PFSK-1 (cell line): ENCODE measurements around the gene TPX2.

Experiments
- FOXP2 ChIP-seq: optimal IDR thresholded peaks from 2 replicates; pipeline ENCODE3; 2011; ENCODE audit warnings: borderline replicate concordance, control low read depth, inconsistent platforms; ENCODE audit not compliant: insufficient read depth; ENCODE audit errors: extremely low read length, extremely low read depth
- POLR2AphosphoS5 ChIP-seq: IDR thresholded peaks from 2 replicates; pipeline ENCODE4 v1.6.1; 2012; ENCODE audit warnings: low read depth, mild to moderate bottlenecking, control low read depth, low read length, moderate library complexity
- SIN3A ChIP-seq: IDR thresholded peaks from 2 replicates; pipeline ENCODE4 v1.6.1; 2012; ENCODE audit warnings: mild to moderate bottlenecking, low read length, moderate library complexity, borderline replicate concordance; ENCODE audit not compliant: insufficient read depth
- TAF1 ChIP-seq: IDR thresholded peaks from 2 replicates; pipeline ENCODE4 v1.6.1; 2012; ENCODE audit warnings: low read length, control low read depth, borderline replicate concordance; ENCODE audit not compliant: insufficient read depth
- TF ChIP-seq, protein P1 (sequence below), 2 experiments: IDR thresholded peaks; 2 replicates each; pipeline versions ENCODE4 v1.6.1 to v1.8.0; 2011 to 2012; ENCODE audit warnings: low read depth in 2 of 2, low read length in 2 of 2, control low read depth in 1 of 2, inconsistent platforms in 1 of 2, mild to moderate bottlenecking in 1 of 2, moderate library complexity in 1 of 2; ENCODE audit not compliant: insufficient read depth in 1 of 2

The TPX2 gene

DNA sequence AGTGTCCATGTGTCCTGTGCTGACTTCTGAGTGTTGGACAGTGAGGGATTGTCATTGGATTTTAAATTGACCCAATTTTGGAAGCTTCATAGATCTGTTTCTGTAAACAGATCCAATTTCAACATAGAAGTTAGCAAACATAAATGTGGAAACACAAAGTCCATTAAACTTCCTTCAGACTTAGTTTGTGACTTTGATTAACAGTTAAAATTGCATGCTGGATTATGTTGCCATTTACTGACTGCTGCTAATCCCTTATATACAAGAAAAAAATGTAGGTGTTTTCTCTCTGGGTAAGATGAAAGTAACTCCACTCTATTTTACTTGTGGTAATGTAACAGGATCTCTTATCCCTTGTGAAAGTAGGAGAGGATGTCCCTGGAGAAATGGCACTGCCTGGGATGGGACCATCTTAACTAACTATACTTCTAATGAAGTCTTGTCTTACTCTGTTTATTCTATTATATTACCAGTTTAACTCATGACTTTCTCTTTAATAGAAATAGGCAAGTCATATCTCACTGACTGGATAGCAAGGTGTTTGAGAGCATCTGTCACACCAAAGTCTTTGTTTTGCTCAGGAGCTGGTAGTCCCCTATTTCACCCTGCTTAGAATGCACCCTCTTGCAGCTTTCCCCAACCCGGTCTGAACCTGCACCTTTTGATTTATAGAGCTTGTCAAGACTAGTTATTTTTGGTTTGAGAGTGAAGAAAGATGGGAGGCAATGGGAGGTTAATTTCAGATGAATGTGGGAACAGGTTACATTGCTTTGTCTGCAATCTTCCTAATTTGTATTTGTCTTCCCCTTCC, 7.2 kb downstream of the TPX2 start:
- no peak for TF ChIP-seq TAF1
- TF ChIP-seq POLR2AphosphoS5, result no peak
- no peak for TF ChIP-seq FOXP2
- TF ChIP-seq, protein P1, sequence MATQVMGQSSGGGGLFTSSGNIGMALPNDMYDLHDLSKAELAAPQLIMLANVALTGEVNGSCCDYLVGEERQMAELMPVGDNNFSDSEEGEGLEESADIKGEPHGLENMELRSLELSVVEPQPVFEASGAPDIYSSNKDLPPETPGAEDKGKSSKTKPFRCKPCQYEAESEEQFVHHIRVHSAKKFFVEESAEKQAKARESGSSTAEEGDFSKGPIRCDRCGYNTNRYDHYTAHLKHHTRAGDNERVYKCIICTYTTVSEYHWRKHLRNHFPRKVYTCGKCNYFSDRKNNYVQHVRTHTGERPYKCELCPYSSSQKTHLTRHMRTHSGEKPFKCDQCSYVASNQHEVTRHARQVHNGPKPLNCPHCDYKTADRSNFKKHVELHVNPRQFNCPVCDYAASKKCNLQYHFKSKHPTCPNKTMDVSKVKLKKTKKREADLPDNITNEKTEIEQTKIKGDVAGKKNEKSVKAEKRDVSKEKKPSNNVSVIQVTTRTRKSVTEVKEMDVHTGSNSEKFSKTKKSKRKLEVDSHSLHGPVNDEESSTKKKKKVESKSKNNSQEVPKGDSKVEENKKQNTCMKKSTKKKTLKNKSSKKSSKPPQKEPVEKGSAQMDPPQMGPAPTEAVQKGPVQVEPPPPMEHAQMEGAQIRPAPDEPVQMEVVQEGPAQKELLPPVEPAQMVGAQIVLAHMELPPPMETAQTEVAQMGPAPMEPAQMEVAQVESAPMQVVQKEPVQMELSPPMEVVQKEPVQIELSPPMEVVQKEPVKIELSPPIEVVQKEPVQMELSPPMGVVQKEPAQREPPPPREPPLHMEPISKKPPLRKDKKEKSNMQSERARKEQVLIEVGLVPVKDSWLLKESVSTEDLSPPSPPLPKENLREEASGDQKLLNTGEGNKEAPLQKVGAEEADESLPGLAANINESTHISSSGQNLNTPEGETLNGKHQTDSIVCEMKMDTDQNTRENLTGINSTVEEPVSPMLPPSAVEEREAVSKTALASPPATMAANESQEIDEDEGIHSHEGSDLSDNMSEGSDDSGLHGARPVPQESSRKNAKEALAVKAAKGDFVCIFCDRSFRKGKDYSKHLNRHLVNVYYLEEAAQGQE (IDR thresholded peaks at IDR 0.05; ENCODE audit: insufficient read depth in 1 of 2, low read depth in 2 of 2, low read length in 2 of 2), result no peak
- TF ChIP-seq SIN3A, result no peak

DNA sequence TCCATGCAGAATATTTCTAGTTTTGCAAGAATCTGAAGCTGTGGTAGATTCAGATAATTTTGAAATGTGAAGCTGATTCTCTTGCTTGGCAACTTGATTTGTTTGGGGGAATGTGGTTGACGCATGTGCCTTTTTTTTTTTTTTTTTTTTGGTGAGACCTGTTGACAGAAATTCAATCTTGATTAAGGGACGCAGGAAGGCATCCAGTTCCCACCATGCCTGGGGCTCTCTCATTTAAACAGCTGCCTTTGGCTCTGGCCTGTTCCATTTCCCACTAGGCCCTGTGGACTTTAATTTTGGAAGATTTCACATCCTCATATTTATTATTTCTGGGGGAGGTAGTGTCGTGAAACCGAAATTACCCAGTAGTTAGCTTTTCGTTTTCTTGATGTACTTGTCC, 8.6 kb downstream of the TPX2 start:
- TF ChIP-seq POLR2AphosphoS5, result no peak
- no peak for TF ChIP-seq SIN3A
- TF ChIP-seq, protein P1 (IDR thresholded peaks at IDR 0.05; ENCODE audit: insufficient read depth in 1 of 2, low read depth in 2 of 2, low read length in 2 of 2), result no peak
- no peak for TF ChIP-seq FOXP2
- no peak for TF ChIP-seq TAF1

DNA sequence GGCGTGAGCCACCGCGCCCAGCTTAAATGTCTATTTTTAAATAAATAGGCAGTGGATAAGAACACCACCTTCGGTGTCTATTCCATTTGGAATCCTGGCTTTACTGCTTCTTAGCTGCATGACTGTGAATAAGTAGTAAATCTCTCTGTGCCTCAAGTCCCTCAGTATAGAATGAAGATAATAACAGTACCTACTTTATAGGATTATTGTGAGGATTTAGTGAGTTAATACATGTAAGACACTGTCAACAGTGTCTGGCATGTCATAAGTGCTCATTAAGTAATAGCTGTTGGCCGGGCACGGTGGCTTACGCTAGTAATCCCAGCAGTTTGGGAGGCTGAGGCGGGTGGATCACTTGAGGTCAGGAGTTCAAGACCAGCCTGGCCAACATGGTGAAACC, 10.1 kb downstream of the TPX2 start:
- TF ChIP-seq, protein P1 (IDR thresholded peaks at IDR 0.05; ENCODE audit: insufficient read depth in 1 of 2, low read depth in 2 of 2, low read length in 2 of 2), result no peak
- TF ChIP-seq SIN3A, result no peak
- TF ChIP-seq FOXP2, result no peak
- TF ChIP-seq POLR2AphosphoS5, result no peak
- TF ChIP-seq TAF1, result no peak

DNA sequence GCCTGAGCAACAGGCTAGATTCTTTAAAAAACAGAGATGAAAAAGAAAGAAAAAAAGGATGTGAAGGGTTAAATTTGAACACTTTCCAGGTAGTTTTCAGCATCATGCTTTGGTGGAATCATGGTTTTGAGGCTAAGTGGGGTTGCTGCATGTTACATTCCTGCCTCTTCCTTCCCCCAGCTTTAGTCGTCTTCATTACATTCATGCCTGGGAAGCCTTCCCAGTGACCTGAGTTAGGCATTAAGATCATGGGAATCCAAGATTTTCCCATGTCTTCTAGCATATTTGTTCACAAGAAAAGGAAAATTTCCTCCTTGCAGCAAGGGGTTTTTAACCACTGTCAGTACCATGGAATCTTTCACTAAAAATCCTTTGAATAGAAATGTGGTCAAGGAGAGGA, 12.0 kb downstream of the TPX2 start:
- TF ChIP-seq, protein P1 (IDR thresholded peaks at IDR 0.05; ENCODE audit: insufficient read depth in 1 of 2, low read depth in 2 of 2, low read length in 2 of 2), result no peak
- TF ChIP-seq POLR2AphosphoS5, result no peak

DNA sequence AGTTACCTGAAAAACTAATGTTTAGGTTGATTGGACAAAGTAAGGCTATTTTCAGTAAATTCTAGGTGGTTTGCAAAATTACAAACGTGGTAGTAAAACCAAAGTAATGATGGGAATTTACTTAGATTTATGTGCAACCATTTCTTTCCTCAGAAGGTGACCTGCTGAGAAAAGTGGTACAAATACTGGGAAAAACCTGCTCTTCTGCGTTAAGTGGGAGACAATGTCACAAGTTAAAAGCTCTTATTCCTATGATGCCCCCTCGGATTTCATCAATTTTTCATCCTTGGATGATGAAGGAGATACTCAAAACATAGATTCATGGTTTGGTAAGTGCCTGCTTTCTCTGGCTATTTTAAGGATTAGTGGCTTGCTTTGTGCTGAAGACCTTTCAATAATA, 18.2 kb downstream of the TPX2 start:
- TF ChIP-seq TAF1 (no peak), POLR2AphosphoS5 (no peak), FOXP2 (no peak), SIN3A (no peak)
- TF ChIP-seq, protein P1 (IDR thresholded peaks at IDR 0.05; ENCODE audit: insufficient read depth in 1 of 2, low read depth in 2 of 2, low read length in 2 of 2), result no peak
